Gastrocnemius medialis (tissue), 4 donors: ENCODE measurements around the gene GPAT3. TPM values are rescaled to one million over a fixed set of nuclear protein-coding genes. Genes with fewer than 3 reads are reported as not detected.

Experiments
- ATAC-seq, 2 donors: fragments of 150-250 bp; one replicate each; pipeline ENCODE4 v1.9.1; 2016
- DNase-seq, 2 donors: peaks; one replicate each; pipeline ENCODE4 v3.0.0-alpha.2; 2019
- H3K27ac ChIP-seq, 4 donors: fragments of 200-600 bp; sonication (generic); 1 replicate in 1 of 4; 2 replicates in 3 of 4; pipeline ENCODE4 v1.5.1; 2016 to 2018; ENCODE audit warnings: mild to moderate bottlenecking in 2 of 4, moderate library complexity in 1 of 4
- H3K27me3 ChIP-seq, 3 donors: fragments of 200-600 bp; sonication (generic) in 2 of 3; 1 replicate in 1 of 3; 2 replicates in 2 of 3; pipeline versions ENCODE4 v1.5.1 to v1.6.0; 2016 to 2019; ENCODE audit warnings: mild to moderate bottlenecking in 1 of 3, moderate library complexity in 1 of 3
- H3K36me3 ChIP-seq, 2 donors: fragments of 200-600 bp; sonication (generic) in 1 of 2; one replicate each; pipeline ENCODE4 v1.5.1; 2017 to 2018
- H3K4me1 ChIP-seq, 2 donors: fragments of 200-600 bp; sonication (generic) in 1 of 2; one replicate each; pipeline ENCODE4 v1.5.1; 2016 to 2017; ENCODE audit warnings: mild to moderate bottlenecking in 2 of 2
- H3K4me3 ChIP-seq, 4 donors: fragments of 200-600 bp; sonication (generic) in 3 of 4; 1 replicate in 1 of 4; 2 replicates in 3 of 4; pipeline ENCODE4 v1.5.1; 2016 to 2019; ENCODE audit warnings: mild to moderate bottlenecking in 2 of 4
- H3K9me3 ChIP-seq, 3 donors: fragments of 200-600 bp; sonication (generic) in 2 of 3; 1 replicate in 1 of 3; 2 replicates in 2 of 3; pipeline ENCODE4 v1.5.1; 2016 to 2019
- CTCF ChIP-seq, 5 experiments: fragments of 450-650 bp in 3 of 5; fragments of 200-600 bp in 2 of 5; sonication (generic) in 2 of 5; IDR thresholded peaks in 4 of 5; conservative IDR thresholded peaks in 1 of 5; 1 replicate in 4 of 5; 2 replicates in 1 of 5; pipeline ENCODE4 v1.5.1; 2016 to 2019; ENCODE audit warnings: antibody characterized with exemption in 5 of 5, mild to moderate bottlenecking in 3 of 5, moderate library complexity in 3 of 5
- POLR2A ChIP-seq, 2 donors: fragments of 450-650 bp; IDR thresholded peaks; one replicate each; pipeline ENCODE4 v1.6.1; 2017; ENCODE audit warnings: antibody characterized with exemption in 2 of 2, mild to moderate bottlenecking in 2 of 2, moderate library complexity in 2 of 2
- in situ Hi-C, 4 donors: fragments of 200-750 bp; cut with MboI; loops; one replicate each; pipeline versions ENCODE4 v1.15.0 to v1.8.0; 2017; ENCODE audit warnings: low sequenced_read_pairs in 4 of 4
- intact Hi-C: fragments of 100-400 bp; cut with DNase I; formaldehyde crosslinking; loops from one replicate; pipeline ENCODE4 v1.15.1; 2023; ENCODE audit warnings: low total_unique reads
- total RNA-seq, 4 donors: library from RNA; depleted of rRNA; stranded (reverse); fragments of >200 nt; gene quantifications; one replicate each; pipeline versions ENCODE4 v1.1.0 to v1.2.3, GENCODE V29; 2016

GPAT3 gene
- total RNA-seq, 4 donors from 2014 or later, result 9.5 to 183 (median 26.5) TPM

GRCh38 chr4:83629945-83630721, 94.2 kb downstream of the GPAT3 start:
- TF ChIP-seq POLR2A (IDR thresholded peaks at IDR 0.05), result no peak
- TF ChIP-seq CTCF (IDR thresholded peaks at IDR 0.05 in 4 of 5, conservative IDR thresholded peaks at IDR 0.05 in 1 of 5), result no peak
- intact Hi-C loops, result loop anchor here (10.0 kb wide), 1 partner anchor 345 kb away; the partner anchor contains the start of gene COQ2
- H3K4me3 ChIP-seq, result peak overlapping the region in 1 of 4 donors; percentile 14
- no peak for DNase-seq
- in situ Hi-C loops, result loop anchor here in 2 of 4 donors (5.0 to 10.0 kb wide), 2 partner anchors 93 to 875 kb away; partner anchors contain the start of gene GPAT3 (in 1 of the 2)
- H3K9me3 ChIP-seq, result no peaks in the 10 kb centered on the region
- peaks cover 38 to 43% of the 10 kb centered on the region in 2 donors for H3K4me1 ChIP-seq
- peak overlapping the region; percentile 1 to 44 (median 40) for H3K27ac ChIP-seq
- no peaks in the 10 kb centered on the region for H3K27me3 ChIP-seq
- ATAC-seq, result no peak
- no peaks in the 10 kb centered on the region for H3K36me3 ChIP-seq

DNA sequence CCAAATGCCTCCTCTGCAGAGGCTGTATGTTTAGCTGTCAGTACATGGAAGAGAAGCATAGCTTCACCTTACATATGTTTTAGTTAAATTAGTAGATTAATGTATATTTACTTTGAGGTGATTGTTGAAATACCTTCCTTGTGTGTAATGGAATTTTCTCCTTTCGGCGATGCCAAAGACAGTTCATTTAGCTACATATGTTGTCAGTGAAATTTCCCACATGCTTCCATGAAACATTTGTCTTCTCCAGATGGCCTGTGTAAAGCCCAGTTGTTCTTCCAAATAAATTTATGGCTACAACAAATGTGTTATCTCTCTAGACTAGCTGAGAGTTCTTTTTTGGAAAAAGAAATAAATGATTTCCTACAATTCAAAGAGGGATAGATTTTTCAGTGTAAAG, 95.2 kb downstream of the GPAT3 start:
- in situ Hi-C loops, result loop anchor here in 1 of 4 donors (10.0 kb wide), 1 partner anchor 874 kb away; no protein-coding TSS in a partner anchor
- ATAC-seq (no peak), DNase-seq (no peak)
- Histone ChIP-seq H3K36me3 (no peaks in the 10 kb centered on the region), H3K27me3 (no peaks in the 10 kb centered on the region), H3K4me3 (no peak overlapping the region), H3K4me1 (peaks cover 29 to 34% of the 10 kb centered on the region in 2 donors), H3K9me3 (no peaks in the 10 kb centered on the region), H3K27ac (peak overlapping the region in 2 of 4 donors; percentile 1 to 7)
- intact Hi-C loops, result no loop called here
- TF ChIP-seq CTCF (IDR thresholded peaks at IDR 0.05 in 4 of 5, conservative IDR thresholded peaks at IDR 0.05 in 1 of 5) (no peak), POLR2A (IDR thresholded peaks at IDR 0.05) (no peak)

GRCh38 chr4:83636930-83637329, 101.0 kb downstream of the GPAT3 start:
- Histone ChIP-seq H3K27ac (no peak overlapping the region), H3K36me3 (no peaks in the 10 kb centered on the region), H3K9me3 (no peaks in the 10 kb centered on the region), H3K27me3 (no peaks in the 10 kb centered on the region), H3K4me3 (no peak overlapping the region), H3K4me1 (no peaks in the 10 kb centered on the region)
- intact Hi-C loops, result no loop called here
- in situ Hi-C loops, result loop anchor here (5.0 to 10.0 kb wide), 2 partner anchors 125 to 868 kb away; no protein-coding TSS in a partner anchor
- no peak for DNase-seq
- no peak for ATAC-seq
- TF ChIP-seq POLR2A (IDR thresholded peaks at IDR 0.05) (no peak), CTCF (IDR thresholded peaks at IDR 0.05 in 4 of 5, conservative IDR thresholded peaks at IDR 0.05 in 1 of 5) (no peak)

DNA sequence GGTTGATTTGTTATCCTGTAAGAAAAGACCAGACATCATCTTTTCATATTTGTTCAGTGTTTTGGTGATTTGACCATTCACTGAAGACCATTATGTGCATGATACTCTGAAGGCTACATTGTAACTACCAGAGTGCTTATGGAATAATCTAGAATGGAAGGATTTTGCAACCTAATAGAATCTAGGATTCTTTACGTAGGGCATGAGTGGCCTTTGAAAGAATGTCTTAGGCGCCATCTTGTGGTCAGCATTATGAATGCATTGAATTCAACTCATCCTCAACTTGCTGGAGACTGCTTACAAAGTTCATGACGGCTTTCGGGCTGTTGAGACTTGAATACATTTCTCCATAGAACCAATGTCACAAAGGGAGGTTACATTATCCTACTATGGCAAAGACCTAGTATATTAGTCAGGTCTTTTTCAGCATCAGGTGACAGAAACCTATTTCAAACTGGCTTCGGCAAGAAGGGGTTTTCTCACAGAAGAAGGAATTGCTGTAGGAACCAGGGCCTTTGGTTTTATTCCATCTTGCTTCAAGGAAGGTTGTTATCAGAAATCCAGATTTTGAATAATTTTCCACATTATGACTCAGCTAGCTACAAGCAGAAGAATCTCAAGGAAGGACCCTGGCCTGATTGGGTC, 104.1 kb downstream of the GPAT3 start:
- no peaks in the 10 kb centered on the region for H3K9me3 ChIP-seq
- in situ Hi-C loops, result loop anchor here (5.0 to 10.0 kb wide), 3 partner anchors 128 to 885 kb away; no protein-coding TSS in a partner anchor
- no peak overlapping the region for H3K4me3 ChIP-seq
- H3K4me1 ChIP-seq, result peaks cover 0 to 3% of the 10 kb centered on the region in 2 donors
- intact Hi-C loops, result loop anchor here (1.0 kb wide), 1 partner anchor 131 kb away; no protein-coding TSS in a partner anchor
- ATAC-seq, result peak; percentile 89 to 96
- H3K27ac ChIP-seq, result no peak overlapping the region
- TF ChIP-seq CTCF (IDR thresholded peaks at IDR 0.05 in 4 of 5, conservative IDR thresholded peaks at IDR 0.05 in 1 of 5) (peak; percentile 82 to 89 (median 84)), POLR2A (IDR thresholded peaks at IDR 0.05) (no peak)
- no peaks in the 10 kb centered on the region for H3K27me3 ChIP-seq
- peak; percentile 23 to 41 for DNase-seq
- no peaks in the 10 kb centered on the region for H3K36me3 ChIP-seq
